Inferior parietal cortex (tissue), 1 donor: ENCODE data around the gene NOS3.

ENCODE experiments used
- DNase-seq: peaks from one replicate; pipeline ENCODE4 v3.0.0-alpha.2; 2016; ENCODE audit errors: extremely low spot score

The NOS3 gene

DNA sequence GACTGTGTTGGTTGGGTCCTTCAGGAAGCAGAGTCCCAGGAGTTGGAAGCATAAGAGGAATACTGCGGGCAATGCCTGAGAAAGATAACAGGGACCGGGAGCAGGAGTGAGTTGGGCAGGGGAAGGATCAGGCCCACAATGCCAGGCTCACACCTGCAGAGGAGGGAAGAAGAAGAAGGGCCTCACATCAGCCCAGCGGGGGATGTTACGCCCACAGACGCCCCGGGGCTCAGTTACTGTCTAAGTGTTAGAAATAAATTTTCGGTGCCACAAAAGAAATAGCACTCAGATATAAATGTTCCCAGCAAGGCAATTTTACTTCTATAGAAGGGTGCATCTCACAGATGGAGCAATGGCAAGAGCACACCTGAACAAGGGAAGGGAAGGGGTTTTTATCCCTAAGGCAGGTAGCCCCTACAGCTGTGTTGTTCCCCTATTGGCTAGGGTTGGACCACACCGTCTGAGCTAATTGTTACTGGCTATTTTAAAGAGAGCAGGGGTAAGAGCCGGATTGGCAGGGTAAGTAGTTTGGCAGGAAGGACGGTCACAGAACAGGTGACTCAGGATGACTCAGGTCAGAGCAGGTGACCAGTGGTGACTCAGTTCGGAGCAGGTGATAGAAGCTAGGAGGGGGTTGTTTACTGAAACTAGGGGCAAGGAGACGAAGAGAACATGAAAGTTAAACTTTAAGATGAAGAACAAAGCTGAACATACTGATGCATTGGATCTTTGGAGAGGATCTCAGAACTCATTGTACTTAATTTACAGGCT is at the start of gene NOS3:
NOS3 (plus strand) TSS at position 602 of the 771 bp plus-strand sequence. CDS start 2,787 bp downstream, outside the sequence.
- no peak for DNase-seq

DNA sequence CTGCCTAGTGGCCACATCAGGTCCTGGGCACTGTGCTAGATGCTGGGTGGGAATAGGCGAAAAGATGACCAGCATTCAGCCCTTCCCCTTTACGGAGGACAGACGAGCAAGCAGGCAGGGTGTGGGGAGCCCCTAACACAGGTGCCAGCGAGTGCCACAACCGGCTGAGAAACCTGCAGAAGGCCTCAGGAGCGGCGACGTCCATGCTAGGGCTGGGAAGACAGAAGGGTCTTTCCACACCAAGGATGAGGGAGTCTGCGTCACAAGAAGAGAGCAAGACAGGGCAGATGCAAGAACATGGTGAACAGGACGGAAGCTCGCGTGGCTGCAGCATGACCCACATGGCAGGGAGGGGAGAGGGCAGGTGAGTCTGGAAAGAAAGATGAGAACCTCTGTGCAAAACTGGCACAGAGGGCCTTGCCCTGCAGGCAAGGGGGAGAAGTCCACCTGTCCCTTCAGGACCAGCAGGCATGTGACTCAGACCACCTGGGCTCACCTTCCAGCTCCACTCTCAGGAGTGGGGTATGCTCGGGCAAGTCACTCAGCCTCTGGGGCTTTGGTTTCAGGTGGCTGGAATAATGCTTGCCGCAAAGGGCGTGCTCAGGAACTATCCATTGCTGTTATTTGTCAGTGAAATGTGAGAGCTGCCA is 49.3 kb upstream of the NOS3 start:
- DNase-seq = no peak

DNA sequence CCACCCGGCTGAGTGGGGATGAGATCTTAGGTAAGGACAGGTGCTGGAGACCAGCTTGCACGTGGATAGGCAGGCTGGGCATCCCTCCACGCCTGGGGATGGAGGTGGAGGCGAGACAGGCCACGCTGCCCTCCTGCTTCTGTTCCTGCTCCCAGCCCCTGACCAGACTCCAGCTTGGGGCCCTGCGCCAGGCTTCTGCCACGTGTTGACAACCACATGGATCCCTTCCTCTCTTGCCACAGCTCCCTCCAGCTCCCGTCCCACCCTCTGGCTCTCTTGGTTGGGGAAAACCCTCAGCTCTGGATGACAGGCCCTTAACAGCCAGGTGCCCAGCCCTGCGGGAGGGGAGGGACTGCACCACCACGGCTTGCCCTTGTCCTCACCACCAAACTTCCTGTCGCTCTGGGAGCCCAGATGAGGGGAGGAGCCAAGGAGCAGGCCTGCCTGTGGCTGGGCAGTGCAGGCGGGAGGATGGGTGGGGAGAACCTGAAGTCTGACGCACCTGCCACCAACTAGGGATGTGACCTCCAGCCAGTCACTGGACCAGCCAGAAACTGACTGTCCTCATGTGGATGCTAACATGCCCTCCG is 48.7 kb upstream of the NOS3 start:
- DNase-seq = no peak

DNA sequence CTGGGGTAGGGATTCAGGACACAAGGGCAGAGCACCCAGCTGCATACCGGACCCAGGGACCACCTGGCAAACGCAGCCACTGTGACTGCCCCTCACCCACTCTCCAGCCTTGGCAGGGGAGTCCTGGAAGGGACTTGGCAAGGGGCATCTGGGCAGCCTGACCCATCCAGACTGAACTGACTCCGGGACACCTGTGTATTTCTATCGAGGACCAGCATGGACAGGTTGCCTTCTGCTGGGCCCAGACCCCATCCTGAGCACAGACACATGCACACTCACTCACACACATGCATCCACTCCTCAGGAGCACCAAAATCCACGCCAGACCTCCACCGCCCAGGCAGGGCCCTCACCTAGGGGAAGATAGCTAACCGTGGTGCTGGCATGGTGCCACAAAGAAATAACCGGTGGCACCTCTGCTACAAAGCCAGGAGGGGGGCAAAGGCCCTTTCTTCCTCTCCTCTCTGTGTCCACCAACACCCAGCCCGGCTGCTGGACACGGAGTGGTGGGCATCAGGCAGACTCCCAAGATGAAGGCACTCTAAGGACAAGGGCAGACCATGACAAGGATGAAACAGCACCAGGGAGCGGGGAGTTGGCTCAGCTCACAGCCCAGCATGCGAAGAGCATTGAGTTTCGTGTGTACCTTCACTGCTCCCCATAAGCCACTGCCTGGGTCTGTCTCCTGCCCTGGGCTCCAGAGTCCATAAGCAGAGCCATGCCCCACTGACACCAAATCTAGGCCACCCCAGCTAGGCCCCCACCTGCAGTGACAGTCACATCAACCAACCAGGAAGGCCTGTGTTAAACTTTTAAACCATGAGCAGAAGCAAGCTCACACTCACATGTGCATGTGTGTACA is 48.0 kb upstream of the NOS3 start:
- no peak for DNase-seq

DNA sequence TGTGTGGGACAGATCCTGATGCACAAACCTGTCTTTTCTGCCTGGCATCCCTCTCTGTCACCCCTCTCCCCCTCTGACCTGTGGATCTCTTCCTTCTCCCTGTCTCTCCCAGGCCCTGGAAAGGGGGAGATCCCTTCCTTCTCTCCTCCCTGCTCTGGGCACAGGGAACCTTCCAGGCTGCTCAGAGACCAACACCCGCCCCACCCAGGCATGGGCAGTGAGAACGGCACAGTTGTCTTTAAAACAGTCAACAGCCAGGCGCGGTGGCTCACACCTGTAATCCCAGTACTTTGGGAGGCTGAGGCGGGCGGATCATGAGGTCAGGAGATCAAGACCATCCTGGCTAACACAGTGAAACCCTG is 47.4 kb upstream of the NOS3 start:
- DNase-seq = no peak

DNA sequence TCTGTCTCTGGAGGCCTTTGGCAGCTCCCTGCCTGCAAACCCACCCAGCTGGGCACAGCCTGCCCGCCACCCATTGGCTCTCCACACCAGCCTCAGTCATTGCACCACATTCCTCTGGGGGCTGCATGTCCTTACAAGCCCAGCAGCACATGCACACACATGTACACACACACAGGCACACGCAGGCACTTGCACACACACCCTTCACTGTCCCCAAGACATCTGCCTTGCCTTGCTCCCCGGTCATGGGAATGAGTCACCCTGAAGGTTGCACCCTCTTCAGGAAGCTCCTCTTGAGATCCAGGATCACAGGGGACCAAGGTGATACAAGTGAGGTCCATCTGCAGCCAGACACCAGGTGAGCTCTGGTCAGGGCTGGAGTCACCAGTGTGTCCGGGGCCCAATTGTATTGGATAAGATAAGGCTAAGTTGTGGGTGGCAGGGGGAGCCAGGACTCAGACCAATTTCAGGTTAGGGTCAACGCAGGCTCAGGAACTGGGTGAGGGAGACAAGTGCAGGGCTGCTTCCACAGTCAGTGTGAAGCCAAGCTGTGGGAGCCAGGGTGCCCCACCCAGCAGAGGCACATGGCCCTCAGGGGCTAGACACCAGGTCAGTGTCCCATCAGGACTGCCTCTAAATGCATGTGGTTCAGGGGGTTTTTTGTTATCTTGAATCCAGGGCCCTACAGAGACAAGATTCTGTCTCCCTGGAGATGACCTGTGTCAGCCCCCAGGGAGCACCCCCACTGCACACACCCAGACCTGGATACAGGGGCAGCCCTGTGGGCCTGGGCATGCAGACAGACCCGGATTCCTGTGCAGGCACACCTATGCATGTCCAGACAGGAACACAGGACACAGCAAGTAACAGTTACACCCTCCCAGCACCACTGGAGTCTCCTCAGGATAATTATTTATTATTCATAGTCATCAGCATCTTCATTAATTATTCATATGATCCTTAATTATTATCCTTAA is 46.5 kb upstream of the NOS3 start:
- DNase-seq = no peak

DNA sequence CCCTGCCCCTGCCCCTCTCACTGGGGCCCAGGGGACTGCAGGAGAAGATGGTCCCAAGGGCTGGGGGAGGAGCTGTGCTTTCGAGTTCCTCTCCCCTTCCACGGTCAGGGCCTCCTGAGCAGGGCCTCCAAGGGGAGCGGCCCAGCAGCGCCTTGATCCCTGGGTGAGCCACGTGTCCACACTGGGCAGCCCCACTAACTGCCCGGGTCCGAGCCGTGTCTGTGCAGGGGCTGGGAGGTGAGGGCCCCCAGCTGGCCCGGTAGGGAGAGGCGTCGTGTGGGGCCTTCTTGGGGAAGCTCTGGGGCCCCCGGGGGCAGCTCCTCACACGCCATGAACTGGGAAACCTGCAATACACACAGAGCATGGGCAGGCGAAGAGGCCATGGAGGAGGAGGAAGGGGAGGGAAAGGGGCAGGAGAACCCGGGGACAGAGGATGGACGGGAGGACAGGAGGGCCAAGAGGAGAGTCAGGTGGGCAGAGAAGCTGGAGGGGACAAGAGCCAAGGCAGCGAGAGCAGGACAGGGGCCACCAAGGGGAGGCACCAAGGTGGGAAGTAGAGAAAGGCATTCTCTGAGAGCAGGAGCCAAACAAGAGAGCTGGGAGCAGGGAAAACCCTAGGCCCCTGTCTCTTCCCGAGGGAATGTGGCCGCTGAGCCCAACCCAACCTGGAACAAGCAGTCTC is 45.5 kb upstream of the NOS3 start:
- DNase-seq = no peak

DNA sequence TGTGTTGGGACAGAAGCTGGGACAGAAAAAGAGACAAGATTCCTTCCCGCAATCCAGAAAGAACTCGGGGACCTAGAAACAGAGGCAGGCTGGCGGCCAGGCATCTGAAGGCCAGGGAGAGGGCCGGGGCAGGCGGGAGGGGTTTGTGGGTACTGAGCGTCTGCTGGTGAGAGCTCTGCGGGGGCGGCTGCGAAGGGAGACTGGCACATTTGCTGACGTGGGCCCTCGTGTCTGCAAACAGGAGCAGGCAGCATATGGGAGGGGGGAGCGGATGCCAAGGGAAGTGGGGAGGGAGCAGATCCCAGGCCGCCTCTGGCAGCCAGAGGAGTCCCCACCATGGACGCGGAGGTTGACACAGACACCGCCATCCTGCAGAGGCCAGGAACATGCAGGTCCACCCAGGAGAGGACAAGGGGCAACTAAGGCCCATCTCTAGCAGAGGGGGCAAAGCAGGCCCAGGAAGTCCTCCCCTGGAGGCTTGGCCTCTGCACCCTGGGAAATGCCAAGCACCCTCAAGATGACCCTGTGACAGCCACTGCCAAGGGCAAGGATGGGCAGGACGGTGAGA is 44.9 kb upstream of the NOS3 start:
- peak; percentile 22 for DNase-seq

DNA sequence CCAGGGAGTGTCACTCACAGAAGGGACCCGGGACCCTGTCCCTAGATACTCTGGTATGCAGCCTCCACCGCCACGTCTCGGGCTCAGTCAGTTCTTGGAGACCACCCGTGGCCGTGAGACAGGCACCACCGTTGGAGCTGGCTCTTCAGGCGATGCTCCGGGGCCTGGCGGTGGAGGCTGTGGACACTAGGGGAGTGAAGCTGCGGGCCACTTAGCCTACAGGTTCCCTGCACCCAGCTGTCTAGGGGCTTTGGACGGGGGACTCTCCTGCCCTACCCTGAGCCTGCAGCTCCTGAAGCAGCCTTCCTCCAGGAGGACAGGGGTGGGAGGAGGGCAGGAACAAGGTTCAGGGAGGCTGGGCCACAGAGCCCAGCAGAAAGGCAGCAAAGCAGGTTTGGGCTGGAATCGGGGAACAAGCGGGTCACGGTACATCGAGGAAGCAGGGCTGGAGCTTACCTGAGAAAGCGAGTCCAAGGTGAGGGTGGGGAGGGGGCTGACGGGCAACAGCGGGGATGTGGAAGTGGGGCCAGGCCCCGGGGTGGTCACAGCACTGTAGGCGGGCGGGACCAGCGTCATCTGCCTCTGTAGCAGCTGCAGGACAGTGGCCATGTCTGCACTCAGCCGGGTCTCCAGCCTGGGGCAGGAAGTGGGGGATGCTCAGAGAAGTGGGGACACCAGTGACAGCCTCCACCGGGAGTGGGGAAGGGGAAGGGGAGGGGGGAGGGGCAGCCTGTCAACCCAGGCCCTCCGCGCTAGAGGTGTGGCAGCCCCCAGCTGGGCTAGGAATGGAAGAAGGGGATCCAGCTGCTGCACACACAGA is 44.2 kb upstream of the NOS3 start:
- DNase-seq = no peak

DNA sequence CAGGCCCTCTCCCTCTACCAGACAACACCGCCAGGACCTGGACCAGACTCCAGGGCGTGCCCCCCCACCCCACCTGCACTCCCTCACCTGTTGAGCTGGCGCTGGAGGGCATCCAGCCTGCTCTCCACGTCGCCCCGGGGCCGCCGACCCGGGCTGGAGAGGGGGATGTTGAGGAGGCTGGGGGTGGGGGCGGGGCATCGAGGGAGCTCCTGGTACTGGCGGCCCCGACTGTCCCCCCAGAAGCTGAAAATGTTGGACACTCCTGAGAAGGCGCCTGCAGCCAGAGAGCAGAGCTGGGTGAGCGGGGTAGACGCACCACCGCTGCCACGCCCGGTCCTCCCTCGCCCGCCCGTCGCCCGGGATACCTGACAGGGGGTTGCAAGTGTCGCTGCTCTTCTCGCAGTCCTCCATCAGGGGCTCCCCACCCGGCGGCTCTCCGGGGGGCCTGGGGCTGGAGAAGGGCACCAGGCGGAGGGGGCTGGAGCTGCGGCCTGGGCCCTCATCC is 43.5 kb upstream of the NOS3 start:
- DNase-seq = no peak

DNA sequence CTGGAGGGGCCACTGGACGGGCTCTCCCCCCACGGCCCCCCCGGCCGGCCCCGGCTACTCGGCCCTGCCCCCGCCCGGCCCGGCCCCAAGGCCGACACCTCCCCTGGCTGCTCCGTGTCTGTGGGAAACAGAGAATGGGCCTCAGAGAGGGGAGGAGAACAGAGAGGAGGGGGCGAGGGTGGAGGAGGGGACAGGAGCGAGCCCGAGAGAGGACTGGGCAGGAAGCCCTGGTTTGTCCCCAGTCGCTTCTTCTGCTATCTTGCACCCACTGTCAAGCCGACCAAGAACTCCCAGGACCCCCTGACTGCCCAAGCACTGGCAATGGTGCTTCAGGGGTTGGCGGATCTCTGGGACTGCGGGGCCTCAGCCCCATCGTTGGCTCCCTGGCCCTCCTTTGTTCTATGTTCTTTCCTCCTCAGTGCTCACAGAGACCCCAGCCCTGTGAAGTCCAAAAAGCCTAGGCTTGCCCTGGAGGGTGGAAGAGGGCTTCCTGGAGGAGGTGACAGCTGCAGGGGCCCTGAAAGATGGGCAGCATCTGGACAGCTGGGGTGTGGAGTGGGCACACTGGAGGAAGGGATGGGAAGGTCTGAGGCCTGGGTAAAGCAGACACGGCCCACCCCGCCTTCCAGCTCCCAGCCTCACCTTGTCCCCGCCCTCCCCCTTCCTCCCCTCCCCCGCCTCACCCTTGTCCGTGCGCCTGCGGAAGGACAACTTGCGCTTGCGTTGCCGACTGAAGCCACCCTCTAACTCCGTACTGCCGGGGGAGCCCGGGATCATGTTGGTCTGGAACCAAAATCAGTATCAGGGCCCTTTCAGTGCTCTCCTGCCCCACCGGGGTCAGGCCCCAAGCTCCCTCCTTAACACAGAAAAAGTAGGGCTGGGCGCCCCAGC is 42.8 kb upstream of the NOS3 start:
- no peak for DNase-seq

DNA sequence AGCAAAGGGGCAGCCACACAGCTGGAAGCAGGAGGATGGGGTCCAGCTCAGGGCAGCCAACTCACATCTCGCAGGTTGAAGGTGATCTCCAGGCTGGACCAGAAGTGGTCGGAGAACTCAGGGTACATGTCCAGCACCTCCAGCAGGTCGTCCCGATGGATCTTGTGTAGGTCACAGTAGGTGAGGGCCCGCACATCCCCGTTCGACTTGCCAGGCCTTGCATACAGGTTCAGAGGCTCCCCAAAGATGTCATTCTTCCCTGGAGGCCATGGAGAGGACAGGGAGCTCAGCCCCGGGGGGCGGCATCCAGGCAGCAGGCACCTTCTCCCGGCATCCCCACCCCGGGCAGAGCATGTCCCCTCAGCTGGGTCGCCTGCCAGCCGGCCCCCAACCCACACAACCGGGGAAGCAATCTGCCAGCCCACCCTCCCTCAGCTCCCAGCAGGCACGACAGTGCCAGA is 42.0 kb upstream of the NOS3 start:
- no peak for DNase-seq

DNA sequence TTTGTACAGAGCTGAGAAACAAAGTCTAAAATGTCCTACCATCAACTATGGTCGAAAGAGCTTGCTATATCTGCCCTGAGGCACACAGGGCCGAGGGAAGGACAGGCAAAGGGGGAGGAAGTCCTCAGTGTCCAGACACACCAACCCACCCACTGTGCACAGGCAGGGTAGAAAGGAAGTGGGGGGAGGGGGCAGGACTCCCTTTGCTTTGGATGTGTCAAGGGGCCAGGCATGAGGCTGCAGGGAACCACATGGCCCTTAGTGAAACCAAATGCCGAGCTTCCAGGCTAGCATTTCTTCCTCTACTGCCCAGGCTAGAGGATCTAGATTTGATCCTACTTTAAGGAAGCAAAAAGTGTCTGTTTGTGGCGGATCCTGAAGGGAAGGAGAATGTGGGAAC is 41.3 kb upstream of the NOS3 start:
- DNase-seq = no peak

DNA sequence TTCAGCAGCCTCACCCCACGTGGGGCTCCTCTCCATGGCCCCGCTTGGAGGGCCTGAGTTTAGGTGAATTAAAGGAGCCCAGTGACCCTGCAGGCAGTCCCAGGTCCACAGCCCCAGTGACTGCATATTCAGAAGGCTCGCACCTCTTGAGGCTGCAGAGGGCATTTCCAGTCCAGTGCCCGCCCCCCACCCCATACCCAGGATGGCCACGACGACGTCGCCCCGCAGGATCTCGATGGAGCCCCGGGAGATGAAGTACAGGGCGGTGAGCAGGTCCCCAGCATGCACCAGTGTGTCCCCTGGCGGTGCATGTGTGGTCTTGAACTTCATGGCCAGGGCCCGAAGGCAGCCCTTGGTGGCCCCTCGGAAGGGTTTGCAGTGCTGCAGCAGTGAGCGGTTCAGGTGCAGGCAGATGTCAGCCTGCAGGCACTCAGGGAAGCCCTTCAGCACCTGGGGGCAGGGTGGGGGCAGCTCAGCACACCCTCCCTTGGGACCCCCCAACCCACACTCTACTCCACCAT is 40.8 kb upstream of the NOS3 start:
- DNase-seq = no peak

DNA sequence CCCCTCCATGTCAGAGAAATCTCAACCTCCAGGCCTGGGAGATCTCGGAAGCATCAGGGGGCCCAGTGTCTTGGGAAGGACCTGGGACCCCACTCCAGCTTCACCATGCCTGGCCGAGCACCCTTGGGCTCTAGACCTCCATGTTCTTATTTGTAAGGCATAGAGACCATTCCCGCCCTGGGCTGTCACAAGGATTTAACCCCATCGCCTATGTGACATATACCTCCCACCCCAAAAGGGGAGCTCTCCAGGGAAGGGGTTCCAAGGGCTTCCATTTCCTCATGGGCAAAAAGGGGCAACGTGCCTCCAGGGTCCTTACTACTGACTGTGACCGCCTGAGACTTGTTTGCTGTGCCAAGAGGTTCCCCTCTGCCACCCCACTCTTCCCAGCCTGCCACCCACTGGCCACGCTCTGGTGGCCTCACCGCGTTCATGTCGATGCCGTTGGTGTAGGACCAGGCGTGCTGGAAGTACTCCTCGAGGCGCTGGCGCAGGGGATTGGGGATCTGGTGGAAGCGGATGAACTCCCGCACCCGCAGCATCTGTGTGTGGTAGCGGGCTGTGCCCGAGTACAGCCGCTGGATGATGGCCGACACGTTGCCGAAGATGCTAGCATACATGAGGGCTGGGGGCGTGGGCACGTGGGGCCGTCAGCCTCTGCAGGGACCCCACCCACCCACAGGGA is 40.2 kb upstream of the NOS3 start:
- DNase-seq = no peak

DNA sequence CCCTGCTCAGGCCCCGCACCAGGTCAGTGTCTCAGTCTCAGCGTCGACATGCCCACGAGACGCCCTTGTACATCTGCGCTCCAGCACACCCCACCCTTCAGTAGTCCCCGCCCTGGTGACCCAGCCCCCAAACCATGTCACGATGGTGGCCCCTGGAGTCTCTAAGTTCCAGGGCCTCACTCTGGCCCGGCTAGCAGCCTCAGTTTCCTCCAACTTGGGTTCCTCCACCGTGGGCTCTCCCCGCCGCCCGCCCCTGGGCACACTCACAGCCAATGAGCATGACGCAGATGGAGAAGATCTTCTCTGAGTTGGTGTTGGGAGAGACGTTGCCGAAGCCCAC is 39.7 kb upstream of the NOS3 start:
- DNase-seq = no peak

DNA sequence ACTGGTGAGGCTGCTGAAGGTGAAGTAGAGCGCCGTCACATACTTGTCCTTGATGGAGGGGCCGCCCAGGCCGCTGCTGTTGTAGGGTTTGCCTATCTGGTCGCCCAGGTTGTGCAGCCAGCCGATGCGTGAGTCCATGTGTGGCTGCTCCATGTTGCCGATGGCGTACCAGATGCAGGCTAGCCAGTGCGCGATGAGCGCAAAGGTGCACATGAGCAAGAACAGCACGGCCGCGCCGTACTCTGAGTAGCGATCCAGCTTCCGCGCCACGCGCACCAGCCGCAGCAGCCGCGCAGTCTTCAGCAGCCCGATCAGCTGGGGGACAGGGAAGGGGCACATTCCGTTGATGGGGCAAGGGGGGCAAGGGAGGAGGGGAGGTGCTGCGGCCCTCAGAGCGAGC is 39.3 kb upstream of the NOS3 start:
- DNase-seq = no peak
